ENCODE data around the gene ZMIZ1.

The ZMIZ1 gene

GRCh38 chr10:79269443-79269842 is 200.7 kb downstream of the ZMIZ1 start:
- no peak overlapping the region for H3K27ac ChIP-seq
- TF ChIP-seq ZFX (IDR thresholded peaks at IDR 0.05) (no peak), CTCF (conservative IDR thresholded peaks at IDR 0.05) (no peak)

GRCh38 chr10:79269969-79270368 is 201.2 kb downstream of the ZMIZ1 start:
- no peak overlapping the region for H3K27ac ChIP-seq
- TF ChIP-seq ZFX (IDR thresholded peaks at IDR 0.05) = no peak
- TF ChIP-seq CTCF (conservative IDR thresholded peaks at IDR 0.05) = no peak

- no peak for TF ChIP-seq ZFX (IDR thresholded peaks at IDR 0.05)
- no peak for TF ChIP-seq CTCF (conservative IDR thresholded peaks at IDR 0.05)
- no peak overlapping the region for H3K27ac ChIP-seq
These were observed 201.9 kb downstream of the ZMIZ1 start for GRCh38 chr10:79270466-79271246.

GRCh38 chr10:79272353-79272752 is 203.6 kb downstream of the ZMIZ1 start:
- no peak overlapping the region for H3K27ac ChIP-seq
- no peak for TF ChIP-seq CTCF (conservative IDR thresholded peaks at IDR 0.05)
- TF ChIP-seq ZFX (IDR thresholded peaks at IDR 0.05) = no peak

GRCh38 chr10:79273604-79274003 is 204.8 kb downstream of the ZMIZ1 start:
- no peak overlapping the region for H3K27ac ChIP-seq
- no peak for TF ChIP-seq CTCF (conservative IDR thresholded peaks at IDR 0.05)
- TF ChIP-seq ZFX (IDR thresholded peaks at IDR 0.05) = no peak

GRCh38 chr10:79274279-79275104 is 205.7 kb downstream of the ZMIZ1 start:
- TF ChIP-seq ZFX (IDR thresholded peaks at IDR 0.05) = no peak
- TF ChIP-seq CTCF (conservative IDR thresholded peaks at IDR 0.05) = no peak
- H3K27ac ChIP-seq = no peak overlapping the region

GRCh38 chr10:79275105-79275430 is 206.3 kb downstream of the ZMIZ1 start:
- no peak overlapping the region for H3K27ac ChIP-seq

More at GRCh38 chr10:79275105-79275430, 206.3 kb downstream of the ZMIZ1 start:
- no peak for TF ChIP-seq CTCF (conservative IDR thresholded peaks at IDR 0.05)
- TF ChIP-seq ZFX (IDR thresholded peaks at IDR 0.05) = no peak
